NCI-H128 (cell line): ENCODE measurements around the gene SUSD1.
"Not testable (repeated sequence)": the region's sequence is repeated elsewhere in the genome, so short reads cannot be mapped to it uniquely, and the experiment has no call there.

Source experiments
- DNase-seq: peaks from one replicate; lab custom pipeline; 2025; ENCODE audit not compliant: unreplicated experiment; lab: John Stamatoyannopoulos, UW

Gene SUSD1

DNA sequence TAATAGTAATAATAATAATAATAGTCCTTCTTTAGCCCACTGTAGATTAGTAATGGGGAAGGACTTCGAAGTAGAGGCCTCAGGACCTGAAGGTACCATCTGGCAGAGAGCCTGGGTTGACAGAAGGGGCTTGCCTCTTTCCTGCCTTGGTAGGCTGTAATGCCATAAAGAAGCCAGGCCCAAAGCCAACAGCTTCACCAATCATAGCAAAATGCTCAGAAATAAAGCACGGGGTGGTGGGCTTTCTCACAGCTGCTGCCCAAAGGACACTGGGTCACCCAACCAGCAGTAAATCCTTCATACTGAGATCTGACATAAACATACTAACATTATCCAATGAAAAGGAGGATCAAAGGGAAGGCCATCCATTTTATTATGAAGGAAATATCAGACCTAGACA, 70.7 kb downstream of the SUSD1 start:
- DNase-seq: no peak

DNA sequence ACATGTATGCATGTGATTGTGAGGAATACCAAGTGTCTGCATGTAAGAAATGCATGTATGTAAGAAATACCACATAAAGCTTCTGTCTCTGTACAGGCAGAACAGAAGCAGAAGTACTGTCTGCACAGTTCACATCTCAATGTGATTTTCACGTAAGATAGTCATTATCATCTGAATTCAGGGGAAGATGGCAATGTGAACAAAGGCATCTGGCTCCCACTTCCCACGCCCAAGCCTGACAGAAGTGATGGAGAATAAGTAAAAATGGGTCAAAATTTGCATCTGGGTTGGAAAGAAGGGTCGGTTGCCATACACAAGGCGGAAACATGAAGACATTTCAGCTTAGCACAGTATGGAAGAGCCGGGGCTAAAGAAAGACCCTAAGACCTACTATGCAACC, 71.7 kb downstream of the SUSD1 start:
- no peak for DNase-seq

DNA sequence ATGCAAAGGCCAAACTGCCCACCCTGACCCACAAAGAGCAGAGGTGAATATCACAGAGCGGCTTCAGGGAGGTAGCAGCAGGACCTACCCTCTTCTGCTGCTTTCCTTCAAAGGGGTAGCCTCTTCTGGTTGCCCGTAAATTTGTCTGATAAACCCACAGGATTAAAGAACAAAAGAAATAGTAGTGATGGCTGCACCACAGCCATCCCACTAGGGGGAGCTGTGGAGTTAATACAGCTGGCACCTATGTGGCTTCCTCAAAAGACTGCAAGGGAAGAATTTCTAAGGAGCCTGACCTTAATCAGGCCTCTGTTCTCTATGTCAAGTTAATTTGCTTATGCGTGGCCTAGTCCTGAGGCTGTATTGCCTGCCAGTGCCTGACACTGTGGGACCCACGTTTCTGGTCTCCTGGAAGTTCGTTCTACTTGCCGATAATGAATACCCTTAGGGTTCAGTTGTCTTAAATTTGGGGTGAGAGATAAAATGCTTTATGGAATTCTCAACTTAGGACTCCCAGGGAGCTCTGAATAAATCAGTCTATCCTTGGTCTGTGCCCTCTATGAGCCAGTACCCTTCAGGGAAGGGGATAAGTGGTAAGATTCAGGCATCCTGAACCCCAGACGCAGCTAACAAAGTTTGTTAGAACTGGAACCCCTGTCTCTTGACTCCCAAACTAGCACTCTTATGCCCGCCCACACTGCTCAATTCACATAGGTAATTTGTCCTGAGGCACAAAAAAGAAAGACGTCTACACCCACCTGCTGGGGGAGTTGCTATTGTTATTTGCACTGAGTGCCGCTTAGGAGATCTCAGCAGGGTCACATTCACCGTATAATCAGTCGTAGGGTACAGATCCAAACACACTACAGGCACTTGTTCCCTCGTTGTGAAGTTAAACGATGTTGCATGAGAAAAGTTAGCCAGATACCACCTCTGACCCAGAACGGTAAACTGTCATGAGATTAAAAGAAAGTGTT, 77.1 kb downstream of the SUSD1 start:
- peak; percentile 34 for DNase-seq

- DNase-seq: no peak
These were observed 80.0 kb downstream of the SUSD1 start for GRCh38 chr9:112094948-112095681.

DNA sequence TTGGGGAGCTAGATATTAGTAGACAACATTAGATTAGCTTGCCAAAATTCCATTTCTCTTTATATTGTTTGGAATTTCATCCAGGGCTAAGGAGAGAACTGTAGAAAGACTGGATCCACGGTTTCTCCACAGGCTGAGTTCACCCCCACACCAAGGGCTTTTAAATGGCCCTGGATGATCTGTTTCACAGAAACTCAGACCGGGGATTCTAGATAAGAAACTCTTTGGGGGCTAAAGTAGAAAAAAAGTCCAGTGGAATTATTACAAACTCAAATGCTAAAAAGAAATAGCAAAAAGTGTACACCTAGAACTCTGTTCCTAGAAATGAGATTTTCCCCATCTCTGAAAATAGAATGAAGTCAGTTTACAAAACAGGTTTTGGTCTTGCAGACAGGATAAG, 80.9 kb downstream of the SUSD1 start:
- DNase-seq: no peak

- no peak for DNase-seq
These were observed 81.3 kb downstream of the SUSD1 start for GRCh38 chr9:112093870-112094216.

- no peak for DNase-seq
These were observed 81.8 kb downstream of the SUSD1 start for GRCh38 chr9:112093147-112093869.

- DNase-seq: peak; percentile 9
These were observed 83.3 kb downstream of the SUSD1 start for GRCh38 chr9:112091810-112092209.

GRCh38 chr9:112087506-112087905, 87.6 kb downstream of the SUSD1 start:
- no peak for DNase-seq

- DNase-seq: no peak
These were observed 88.5 kb downstream of the SUSD1 start for GRCh38 chr9:112086627-112087026.

DNA sequence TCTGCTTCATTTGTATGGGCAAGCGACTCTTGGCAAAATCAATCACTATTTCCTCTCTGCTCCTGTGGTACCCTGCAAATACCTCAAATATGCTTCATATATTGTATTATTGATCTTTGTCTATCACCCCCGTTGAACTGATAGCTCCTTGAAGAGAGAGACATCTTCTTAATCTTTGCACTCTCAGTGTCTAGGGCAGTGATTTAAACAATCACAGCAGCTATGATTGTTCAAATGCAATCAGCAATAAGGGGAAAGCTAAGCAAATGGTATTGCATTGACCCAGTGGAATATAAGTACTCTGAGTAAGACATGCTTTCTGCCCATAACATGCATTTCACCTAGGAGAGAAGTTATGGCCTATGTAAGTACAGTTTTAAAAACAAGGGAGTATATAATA, 90.2 kb downstream of the SUSD1 start:
- DNase-seq: no peak

GRCh38 chr9:112084334-112084733, 90.8 kb downstream of the SUSD1 start:
- no peak for DNase-seq

DNA sequence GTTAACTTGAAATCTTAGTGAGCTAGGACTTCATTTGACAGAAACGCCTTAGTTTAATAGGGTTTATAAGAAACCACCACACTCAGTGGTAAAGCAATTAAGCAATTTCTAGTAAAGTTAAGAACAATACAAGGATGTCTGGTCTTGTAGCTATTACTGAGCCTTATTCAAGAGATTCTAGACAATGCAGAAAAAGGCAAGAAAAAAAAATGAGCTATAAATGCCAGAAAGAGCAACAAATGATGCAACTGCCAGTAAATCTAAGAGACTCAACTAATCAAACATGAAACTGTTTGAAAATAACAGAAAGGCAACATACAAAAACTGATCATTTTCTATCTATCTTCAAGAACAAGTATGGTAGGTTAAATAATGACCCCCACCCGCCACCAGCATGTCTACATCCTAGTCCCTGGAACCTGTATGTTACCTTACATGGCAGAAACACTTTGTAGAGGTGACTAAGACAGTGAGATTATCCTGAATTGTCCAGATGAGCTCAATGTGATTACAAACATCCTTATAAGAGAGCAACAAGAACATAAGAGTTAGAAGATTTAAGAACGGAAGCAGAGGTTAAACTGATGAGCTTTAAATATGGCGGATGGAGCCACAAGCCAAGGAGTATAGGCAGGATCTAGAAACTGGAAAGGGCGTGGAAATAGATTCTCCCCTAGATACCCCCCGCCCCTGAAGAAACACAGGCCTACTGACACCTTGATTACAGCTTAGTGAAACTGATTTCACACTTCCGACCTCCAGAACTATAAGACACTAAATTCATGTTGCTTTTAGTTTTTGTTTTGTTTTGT, 93.0 kb downstream of the SUSD1 start:
- no peak for DNase-seq

GRCh38 chr9:112080831-112081542, 94.1 kb downstream of the SUSD1 start:
- DNase-seq: no peak

DNA sequence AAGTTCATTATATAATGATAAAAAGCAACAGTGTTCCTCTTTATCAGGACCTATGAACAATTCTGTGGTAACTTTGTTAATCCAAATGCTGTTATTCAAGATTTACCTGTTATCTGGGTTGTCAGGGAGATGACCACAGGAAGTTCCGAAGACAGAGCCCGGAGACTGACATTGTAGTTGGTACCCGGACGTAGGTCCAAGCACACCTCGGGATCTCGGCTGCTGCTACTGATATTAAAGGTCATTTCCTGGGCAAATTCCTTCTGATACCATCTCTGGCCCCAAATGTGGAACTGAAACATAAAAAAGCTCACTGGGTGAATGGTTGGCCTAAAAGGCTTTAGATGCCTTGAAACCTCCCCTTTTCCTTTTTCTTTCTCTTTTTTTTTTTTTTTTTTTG, 96.7 kb downstream of the SUSD1 start:
- no peak for DNase-seq

- DNase-seq: no peak
These were observed 98.3 kb downstream of the SUSD1 start for GRCh38 chr9:112076814-112077213.

DNA sequence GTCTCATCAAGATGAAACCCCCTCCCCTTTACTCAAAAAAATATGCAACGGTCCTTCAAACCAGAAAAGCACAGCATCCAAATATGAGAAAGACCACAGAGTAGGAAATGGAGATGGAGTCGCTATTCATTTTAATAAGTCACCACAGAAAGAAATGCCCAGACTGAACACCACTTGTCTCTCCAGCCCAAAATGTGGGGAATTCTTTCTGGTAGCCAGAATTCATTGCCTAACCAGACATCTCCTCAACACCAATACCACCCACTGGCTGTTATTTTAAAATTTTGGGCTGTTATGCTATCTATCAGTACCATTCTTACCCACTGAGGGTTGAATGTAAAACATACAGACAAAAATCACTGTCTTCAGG, 100.1 kb downstream of the SUSD1 start:
- DNase-seq: no peak

- no peak for DNase-seq
These were observed 100.7 kb downstream of the SUSD1 start for GRCh38 chr9:112074250-112075008.

DNA sequence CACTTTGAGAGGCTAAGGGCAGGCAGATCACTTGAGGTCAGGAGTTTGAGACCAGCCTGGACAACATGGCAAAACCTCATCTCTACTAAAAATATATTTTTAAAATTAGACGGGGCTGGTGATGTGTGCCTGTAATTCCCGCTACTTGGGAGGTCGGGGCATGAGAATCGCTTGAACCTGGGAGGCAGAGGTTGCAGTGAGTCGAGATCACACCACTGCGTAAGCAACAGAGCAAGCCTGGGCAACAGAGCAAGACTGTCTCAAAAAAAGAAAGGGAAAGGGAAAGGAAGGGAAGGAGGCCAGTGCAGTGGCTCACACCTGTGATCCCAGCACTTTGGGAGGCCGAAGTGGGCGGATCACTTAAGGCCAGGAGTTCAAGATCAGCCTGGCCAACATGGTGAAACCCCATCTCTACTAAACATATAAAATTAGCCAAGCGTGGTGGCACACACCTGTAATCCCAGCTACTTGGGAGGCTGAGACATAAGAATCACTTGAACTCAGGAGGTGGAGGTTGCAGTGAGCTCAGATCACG, 101.4 kb downstream of the SUSD1 start:
- DNase-seq: not testable (repeated sequence)
